ENCODE data around the gene TPPP. TPM values are rescaled to one million over a fixed set of nuclear protein-coding genes. Genes with fewer than 3 reads are reported as not detected.
A peak's percentile ranks its signal among the peaks of the same experiment; 100 is the strongest.

TPPP gene
- total RNA-seq, 1 experiment from 2014 or later = 0.18 TPM

DNA sequence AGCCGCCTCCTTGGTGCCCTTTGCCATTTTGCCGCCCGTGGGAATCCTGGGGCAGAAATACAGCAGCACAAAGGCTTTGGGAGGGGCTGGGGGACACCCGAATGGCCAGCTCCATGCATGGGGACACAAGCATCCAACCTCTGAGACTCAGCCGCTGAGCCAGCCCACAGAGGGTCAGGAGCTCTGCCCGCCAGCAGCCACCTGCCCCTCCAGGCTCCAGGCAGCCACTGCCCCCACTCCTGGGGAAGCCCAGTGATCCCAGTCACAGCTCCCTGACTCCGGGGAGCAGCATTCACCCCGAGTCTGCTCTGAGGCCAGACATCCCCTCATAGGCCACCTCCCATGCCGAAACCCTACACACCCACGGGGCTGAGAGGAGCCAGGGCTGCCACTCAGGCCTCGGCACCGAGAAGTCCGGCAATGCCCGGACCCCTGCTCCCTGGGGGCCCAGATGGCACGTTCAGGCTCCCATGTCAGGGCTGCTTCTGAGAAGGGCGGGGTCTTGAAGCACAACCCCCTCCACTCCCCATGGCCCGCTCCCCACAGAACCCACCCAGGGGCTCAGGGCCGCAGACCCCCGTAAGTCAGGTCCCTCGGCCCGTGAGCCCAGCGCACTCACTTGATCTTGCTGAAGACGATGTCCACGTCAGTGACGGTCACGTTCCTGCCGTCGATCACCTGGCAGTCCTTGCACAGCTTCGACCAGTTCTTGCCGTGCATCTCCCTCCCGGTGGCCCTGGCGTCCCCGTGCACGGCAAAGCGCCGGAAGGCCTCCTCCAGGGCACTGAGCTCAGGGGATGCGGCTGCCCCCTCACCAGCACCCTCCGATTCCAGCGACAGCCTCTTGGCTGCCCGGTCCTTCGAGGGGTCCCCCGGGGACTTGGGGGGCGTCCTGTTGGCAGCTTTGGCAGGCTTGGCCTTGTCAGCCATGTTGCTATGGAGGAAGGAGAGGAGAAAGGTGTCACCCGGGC lies 15.7 kb downstream of the TPPP start:
- H3K36me3 Mint-ChIP-seq (ENCODE audit: insufficient read depth, unreplicated experiment) = peaks cover 43% of the 10 kb centered on the region
- no peak overlapping the region for H3K27ac Mint-ChIP-seq (ENCODE audit: unreplicated experiment)
- Histone ChIP-seq H3K36me3 (ENCODE audit: control insufficient read depth, insufficient read depth, low read length) (no peaks in the 10 kb centered on the region), H3K9me3 (no peaks in the 10 kb centered on the region), H3K27me3 (replicated peaks; ENCODE audit: control insufficient read depth, insufficient read depth, low read length) (no peaks in the 10 kb centered on the region; the same call in 1 of the 2 replicates), H3K4me1 (peaks cover 2% of the 10 kb centered on the region; the same call in 1 of the 2 replicates), H3K4me3 (ENCODE audit: low read depth, low read length) (no peak overlapping the region)
- no peaks in the 10 kb centered on the region for H3K4me1 Mint-ChIP-seq (ENCODE audit: low read depth, unreplicated experiment)
- DNase-seq = no peak
- H3K4me3 Mint-ChIP-seq (ENCODE audit: unreplicated experiment) = no peak overlapping the region
- H3K27me3 Mint-ChIP-seq (ENCODE audit: insufficient read depth, unreplicated experiment) = no peaks in the 10 kb centered on the region
- TF ChIP-seq, protein P1, sequence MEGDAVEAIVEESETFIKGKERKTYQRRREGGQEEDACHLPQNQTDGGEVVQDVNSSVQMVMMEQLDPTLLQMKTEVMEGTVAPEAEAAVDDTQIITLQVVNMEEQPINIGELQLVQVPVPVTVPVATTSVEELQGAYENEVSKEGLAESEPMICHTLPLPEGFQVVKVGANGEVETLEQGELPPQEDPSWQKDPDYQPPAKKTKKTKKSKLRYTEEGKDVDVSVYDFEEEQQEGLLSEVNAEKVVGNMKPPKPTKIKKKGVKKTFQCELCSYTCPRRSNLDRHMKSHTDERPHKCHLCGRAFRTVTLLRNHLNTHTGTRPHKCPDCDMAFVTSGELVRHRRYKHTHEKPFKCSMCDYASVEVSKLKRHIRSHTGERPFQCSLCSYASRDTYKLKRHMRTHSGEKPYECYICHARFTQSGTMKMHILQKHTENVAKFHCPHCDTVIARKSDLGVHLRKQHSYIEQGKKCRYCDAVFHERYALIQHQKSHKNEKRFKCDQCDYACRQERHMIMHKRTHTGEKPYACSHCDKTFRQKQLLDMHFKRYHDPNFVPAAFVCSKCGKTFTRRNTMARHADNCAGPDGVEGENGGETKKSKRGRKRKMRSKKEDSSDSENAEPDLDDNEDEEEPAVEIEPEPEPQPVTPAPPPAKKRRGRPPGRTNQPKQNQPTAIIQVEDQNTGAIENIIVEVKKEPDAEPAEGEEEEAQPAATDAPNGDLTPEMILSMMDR (IDR thresholded peaks at IDR 0.05; ENCODE audit: insufficient read depth in 1 of 2, low read depth in 1 of 2, low read length in 1 of 2, severe bottlenecking in 1 of 2, unreplicated experiment in 1 of 2) = no peak
- POLR2A ChIA-PET = no interaction called here
- CTCF ChIA-PET = no interaction called here
- no peaks in the 10 kb centered on the region for H3K9me3 Mint-ChIP-seq (ENCODE audit: unreplicated experiment)
- BruUV-seq (replicated peaks) = no TSS peak
- intact Hi-C loops (cut with micrococcal nuclease; ENCODE audit: unreplicated experiment) = no loop called here

DNA sequence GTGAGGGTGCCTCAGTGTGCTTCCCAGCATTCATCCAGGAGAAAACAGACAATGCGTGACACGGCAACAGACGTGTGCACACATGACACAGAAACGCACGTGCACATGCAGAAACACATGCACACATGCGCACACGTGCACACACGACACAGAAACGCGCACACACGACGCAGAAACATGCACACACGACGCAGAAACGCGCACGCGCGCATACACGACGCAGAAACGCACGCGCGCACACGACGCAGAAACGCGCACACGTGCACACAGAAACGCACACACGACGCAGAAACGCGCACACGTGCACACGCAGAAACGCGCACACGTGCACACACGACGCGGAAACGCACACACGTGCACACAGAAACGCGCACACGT lies 16.5 kb downstream of the TPPP start:
- intact Hi-C loops (cut with micrococcal nuclease; ENCODE audit: unreplicated experiment) = no loop called here
- Mint-ChIP-seq H3K4me3 (ENCODE audit: unreplicated experiment) (peak overlapping the region; percentile 51), H3K36me3 (ENCODE audit: insufficient read depth, unreplicated experiment) (peaks cover 49% of the 10 kb centered on the region), H3K4me1 (ENCODE audit: low read depth, unreplicated experiment) (no peaks in the 10 kb centered on the region), H3K27ac (ENCODE audit: unreplicated experiment) (no peak overlapping the region), H3K27me3 (ENCODE audit: insufficient read depth, unreplicated experiment) (no peaks in the 10 kb centered on the region), H3K9me3 (ENCODE audit: unreplicated experiment) (no peaks in the 10 kb centered on the region)
- BruUV-seq (replicated peaks) = no TSS peak
- DNase-seq = no peak
- TF ChIP-seq, protein P1 (IDR thresholded peaks at IDR 0.05; ENCODE audit: insufficient read depth in 1 of 2, low read depth in 1 of 2, low read length in 1 of 2, severe bottlenecking in 1 of 2, unreplicated experiment in 1 of 2) = no peak
- peaks cover 9% of the 10 kb centered on the region for H3K4me1 ChIP-seq
- no peaks in the 10 kb centered on the region for H3K9me3 ChIP-seq
- no peaks in the 10 kb centered on the region; the same call in 1 of the 2 replicates for H3K27me3 ChIP-seq (replicated peaks; ENCODE audit: control insufficient read depth, insufficient read depth, low read length)
- ChIA-PET POLR2A (no interaction called here), CTCF (no interaction called here)
- no peak overlapping the region for H3K4me3 ChIP-seq (ENCODE audit: low read depth, low read length)
- H3K36me3 ChIP-seq (ENCODE audit: control insufficient read depth, insufficient read depth, low read length) = no peaks in the 10 kb centered on the region

GRCh38 chr5:675871-676698 lies 17.1 kb downstream of the TPPP start:
- H3K9me3 ChIP-seq = no peaks in the 10 kb centered on the region
- TF ChIP-seq, protein P1 (IDR thresholded peaks at IDR 0.05; ENCODE audit: insufficient read depth in 1 of 2, low read depth in 1 of 2, low read length in 1 of 2, severe bottlenecking in 1 of 2, unreplicated experiment in 1 of 2) = no peak
- no peak for DNase-seq
- H3K27me3 ChIP-seq (replicated peaks; ENCODE audit: control insufficient read depth, insufficient read depth, low read length) = no peaks in the 10 kb centered on the region; the same call in 1 of the 2 replicates
- no TSS peak for BruUV-seq (replicated peaks)
- peak overlapping the region; percentile 51 for H3K4me3 Mint-ChIP-seq (ENCODE audit: unreplicated experiment)
- ChIA-PET POLR2A (interaction anchor here (0.6 kb wide), 1 partner anchor 103 kb away, joined by 4 read pairs; no protein-coding TSS in a partner anchor), CTCF (no interaction called here)
- no peaks in the 10 kb centered on the region for H3K36me3 ChIP-seq (ENCODE audit: control insufficient read depth, insufficient read depth, low read length)
- peaks cover 49% of the 10 kb centered on the region for H3K36me3 Mint-ChIP-seq (ENCODE audit: insufficient read depth, unreplicated experiment)
- intact Hi-C loops (cut with micrococcal nuclease; ENCODE audit: unreplicated experiment) = no loop called here
- no peaks in the 10 kb centered on the region for H3K27me3 Mint-ChIP-seq (ENCODE audit: insufficient read depth, unreplicated experiment)
- H3K4me1 Mint-ChIP-seq (ENCODE audit: low read depth, unreplicated experiment) = no peaks in the 10 kb centered on the region
- H3K4me3 ChIP-seq (ENCODE audit: low read depth, low read length) = no peak overlapping the region
- H3K9me3 Mint-ChIP-seq (ENCODE audit: unreplicated experiment) = no peaks in the 10 kb centered on the region
- H3K4me1 ChIP-seq = peaks cover 14% of the 10 kb centered on the region
- no peak overlapping the region for H3K27ac Mint-ChIP-seq (ENCODE audit: unreplicated experiment)

Data from Caco-2 (cell line).